ENCODE results near the gene SOCS3.

- no peak for TF ChIP-seq CTCF (conservative IDR thresholded peaks at IDR 0.05)
- no peak for TF ChIP-seq EZH2 (IDR thresholded peaks at IDR 0.05; ENCODE audit: low read depth)
Observed at GRCh38 chr17:78348055-78348770, 11.7 kb downstream of the SOCS3 start.
